OCI-M2 (cell line): ENCODE measurements around the gene TAGLN3.
A peak's percentile ranks its signal among the peaks of the same experiment; 100 is the strongest.

Experiments used
- DNase-seq: peaks from one replicate; lab custom pipeline; 2025; ENCODE audit not compliant: unreplicated experiment; lab: John Stamatoyannopoulos, UW

Gene TAGLN3

GRCh38 chr3:111998636-111999483 lies at the start of gene TAGLN3:
TAGLN3 (plus strand) TSS chr3:111998922; CDS start chr3:111999423, 501 bp downstream.
- DNase-seq: no peak

DNA sequence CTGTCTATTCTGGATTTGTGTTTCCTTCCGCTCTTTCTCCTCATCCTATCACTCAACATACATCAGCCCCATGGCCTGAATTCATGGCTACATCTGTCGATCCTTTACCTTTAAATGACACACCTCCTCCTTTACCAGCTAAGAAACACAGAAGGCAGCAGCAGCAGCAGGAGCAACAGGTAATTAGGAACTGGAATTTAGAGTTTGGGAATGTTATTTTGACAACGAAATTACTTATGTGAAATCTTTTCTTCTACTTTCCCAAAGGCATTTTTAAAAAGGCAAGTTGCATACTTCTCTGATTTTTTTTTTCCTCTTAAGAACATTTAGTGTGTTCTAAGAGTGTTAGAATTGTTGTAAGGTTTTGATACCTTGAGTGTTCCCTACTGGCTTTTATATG lies 49.0 kb upstream of the TAGLN3 start:
- DNase-seq: no peak

- no peak for DNase-seq
Observed at GRCh38 chr3:111951032-111951431, 47.7 kb upstream of the TAGLN3 start.

GRCh38 chr3:111952086-111952485 lies 46.6 kb upstream of the TAGLN3 start:
- DNase-seq: no peak

DNA sequence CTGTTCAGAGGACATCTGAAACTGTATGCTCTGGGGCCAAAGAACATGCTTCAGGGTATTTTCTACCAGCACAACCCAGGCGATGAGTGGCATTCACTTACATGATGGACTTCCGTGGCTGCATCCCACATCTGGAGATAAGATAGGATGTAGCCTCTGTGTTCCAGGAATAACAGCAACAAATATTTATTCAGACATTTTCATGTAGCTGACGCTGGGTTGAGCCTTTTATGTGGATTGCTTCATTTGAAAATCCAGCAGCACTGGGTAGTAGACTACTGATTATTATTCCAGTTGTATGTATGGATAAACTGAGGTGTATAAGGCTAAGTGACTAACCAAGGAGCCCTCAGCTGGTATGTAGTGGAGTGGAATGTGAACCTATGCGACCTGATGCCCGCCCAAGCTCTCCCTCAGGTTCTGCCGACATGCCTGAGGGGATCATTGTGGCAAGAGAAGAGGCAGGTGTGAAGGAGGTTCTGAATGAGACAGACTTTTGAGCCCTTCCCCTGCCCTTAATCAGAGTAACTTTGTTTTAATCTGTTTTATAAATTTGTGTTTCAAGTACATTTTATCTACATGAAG lies 45.8 kb upstream of the TAGLN3 start:
- DNase-seq: no peak

GRCh38 chr3:111954228-111954990 lies 44.3 kb upstream of the TAGLN3 start:
- DNase-seq: no peak

GRCh38 chr3:111955876-111956275 lies 42.8 kb upstream of the TAGLN3 start:
- no peak for DNase-seq

DNA sequence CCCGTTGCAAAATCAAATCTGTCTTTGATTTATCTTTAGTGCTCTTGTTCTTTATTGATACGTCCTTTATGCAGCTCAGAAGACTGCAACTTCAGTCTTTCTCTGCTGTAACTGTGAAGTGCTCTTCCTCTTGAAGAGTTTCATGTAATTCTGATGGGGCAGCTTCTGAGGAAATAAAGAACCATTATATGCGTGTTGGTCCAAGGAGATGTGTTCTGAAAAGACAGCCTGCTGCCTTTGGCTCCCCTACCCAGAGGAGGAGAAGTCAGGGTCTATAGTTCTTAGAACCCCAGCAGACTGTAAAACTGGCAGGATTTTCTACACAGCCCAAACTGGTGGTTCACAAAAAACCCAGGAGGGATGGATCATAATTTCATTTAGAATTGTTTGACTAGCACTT lies 42.3 kb upstream of the TAGLN3 start:
- no peak for DNase-seq

DNA sequence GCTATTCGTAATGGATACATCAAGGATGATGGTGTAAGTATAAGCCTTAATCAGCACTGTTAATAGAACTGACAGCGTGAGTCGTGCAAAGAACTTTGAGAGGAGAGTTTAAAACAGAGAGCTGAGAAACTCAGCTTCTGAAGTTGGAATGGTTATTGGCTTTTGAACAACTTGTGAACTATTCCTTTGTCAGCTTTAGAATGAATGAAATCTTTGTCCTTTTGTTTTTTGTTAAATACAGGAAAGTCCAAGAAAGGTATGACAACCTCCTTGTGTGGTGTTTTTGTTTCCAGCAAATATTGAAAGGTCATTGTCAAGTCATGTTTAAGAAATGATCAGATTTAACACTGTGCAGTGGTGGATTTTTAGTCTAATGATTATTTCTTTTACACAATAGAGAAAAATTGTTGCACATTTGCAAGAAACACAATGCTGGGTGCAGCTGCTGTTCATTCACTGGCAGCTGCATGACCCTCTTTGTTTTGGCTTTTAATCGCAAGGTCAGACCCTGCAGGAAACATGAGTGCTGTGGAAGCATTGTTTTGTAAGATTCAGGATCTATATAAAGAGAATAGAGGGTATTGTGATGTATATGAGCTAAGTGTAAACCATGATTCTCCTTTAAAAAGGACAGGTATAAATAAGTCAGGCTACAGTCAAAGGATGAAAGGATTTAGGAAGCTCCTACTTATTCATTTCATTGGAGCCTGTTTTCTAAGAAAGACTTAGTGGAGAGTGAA lies 41.6 kb upstream of the TAGLN3 start:
- no peak for DNase-seq

DNA sequence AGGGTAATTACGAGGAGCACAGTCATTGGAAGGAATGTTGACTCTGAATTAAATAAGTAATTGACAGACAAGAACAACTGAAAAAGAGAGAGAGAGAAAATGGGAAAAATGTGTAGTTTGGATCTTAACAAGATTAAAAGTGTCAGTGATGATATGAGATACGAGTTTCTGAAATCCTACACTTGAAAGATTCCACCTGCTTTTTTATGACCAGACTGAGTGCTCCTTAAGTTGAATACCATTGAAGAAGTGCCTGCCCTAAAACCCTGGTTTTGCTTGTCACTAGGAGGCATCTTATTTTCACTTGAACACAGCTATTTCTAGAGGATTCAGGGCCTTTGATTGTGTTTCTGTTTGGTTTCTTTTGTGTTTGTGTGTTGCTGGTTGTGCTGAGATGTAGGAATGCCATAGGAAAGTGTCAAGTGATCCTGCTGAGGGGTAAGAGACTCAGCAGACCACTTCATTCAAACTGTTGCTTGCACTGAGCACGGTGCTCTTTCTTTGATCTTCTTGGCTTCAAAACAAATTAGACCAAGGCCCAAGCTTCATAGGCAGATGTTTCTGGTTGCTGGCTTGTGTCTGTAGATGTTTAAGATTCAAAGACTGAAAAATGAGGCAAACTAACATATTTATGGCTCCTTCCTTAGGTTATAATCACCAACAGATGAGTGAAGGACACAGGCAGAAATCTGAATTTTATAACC lies 37.1 kb upstream of the TAGLN3 start:
- no peak for DNase-seq

GRCh38 chr3:111963424-111963823 lies 35.3 kb upstream of the TAGLN3 start:
- no peak for DNase-seq

DNA sequence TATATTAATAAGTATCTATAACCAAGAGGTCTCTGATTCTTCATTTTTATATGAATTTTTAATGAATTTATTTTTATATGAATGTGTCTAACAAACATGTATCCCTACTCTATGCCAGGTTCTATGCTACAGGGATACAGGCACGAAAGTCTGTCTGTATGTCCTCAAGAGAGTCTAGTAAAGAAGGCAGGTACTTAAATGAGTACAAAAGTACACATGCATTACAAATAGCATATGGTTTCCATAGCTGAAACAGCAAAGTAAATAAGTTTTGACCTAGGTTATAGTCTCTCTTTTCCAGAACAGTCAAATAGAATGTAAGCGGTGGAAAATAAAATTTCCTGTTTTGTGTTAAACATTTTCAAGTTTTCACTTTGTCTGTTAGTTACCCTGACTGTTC lies 33.2 kb upstream of the TAGLN3 start:
- DNase-seq: no peak

GRCh38 chr3:111967068-111967467 lies 31.7 kb upstream of the TAGLN3 start:
- no peak for DNase-seq

DNA sequence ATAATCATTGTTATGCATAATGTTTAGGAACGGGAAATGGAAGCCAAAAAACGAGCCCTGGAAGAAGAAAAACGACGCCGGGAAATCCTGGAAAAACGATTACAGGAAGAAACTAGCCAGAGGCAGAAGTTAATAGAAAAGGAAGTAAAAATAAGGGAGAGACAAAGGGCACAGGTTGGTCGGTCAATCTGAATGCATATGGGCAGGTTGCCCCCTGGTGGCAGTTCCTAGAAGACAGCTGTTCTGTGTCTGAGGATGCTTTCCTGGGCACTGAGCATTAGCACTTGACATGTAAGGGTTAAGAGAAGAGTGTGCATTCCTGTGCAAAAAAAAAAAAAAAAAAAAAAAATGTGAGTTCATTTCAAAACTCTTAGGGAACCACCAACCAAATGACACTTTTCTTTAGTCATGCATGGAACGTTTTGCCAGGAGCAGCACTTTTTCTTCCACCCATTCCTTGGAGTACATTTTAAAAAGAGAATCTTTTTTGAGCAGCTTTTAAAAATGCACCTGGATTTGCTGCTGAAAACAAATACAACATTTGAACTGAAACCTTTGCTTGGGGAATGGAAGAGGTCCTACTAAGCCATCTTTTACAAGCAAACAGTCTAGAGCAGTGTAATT lies 31.0 kb upstream of the TAGLN3 start:
- peak; percentile 39 for DNase-seq

DNA sequence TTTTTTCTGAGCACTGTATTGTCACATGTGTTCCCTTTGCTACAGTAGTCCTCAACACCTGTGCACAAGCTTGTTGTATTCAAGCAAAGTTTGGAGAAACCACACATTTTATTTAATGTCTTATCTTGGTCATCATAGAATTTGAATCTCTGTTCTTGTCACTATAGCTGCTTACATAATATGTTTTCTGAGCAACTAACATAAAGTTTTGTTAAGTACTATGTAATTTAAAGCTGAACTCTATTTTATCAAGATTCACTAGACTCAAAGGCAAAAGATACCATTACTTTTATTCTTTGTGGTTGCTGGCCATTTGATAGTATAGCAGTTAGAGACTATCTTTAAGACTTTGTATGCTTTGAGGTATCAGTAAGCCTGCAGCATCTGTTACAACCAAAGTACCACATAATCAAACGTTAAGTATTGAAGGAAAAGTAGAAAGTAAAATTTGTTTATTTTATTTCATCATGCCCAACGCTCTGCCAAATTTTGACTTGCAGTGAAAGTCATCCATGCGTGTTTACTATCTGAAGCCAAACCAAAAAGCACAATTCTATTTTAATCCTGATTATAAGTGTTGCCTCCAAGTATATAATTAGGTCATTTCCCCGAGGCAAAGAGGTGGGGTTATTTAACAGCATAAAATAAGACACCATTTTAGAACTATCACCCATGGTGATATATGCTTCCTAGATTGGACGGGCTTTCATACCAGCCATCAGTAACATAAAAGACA lies 30.2 kb upstream of the TAGLN3 start:
- no peak for DNase-seq

- no peak for DNase-seq
Observed at GRCh38 chr3:111970376-111970775, 28.3 kb upstream of the TAGLN3 start.

GRCh38 chr3:111971533-111972130 lies 27.1 kb upstream of the TAGLN3 start:
- no peak for DNase-seq

DNA sequence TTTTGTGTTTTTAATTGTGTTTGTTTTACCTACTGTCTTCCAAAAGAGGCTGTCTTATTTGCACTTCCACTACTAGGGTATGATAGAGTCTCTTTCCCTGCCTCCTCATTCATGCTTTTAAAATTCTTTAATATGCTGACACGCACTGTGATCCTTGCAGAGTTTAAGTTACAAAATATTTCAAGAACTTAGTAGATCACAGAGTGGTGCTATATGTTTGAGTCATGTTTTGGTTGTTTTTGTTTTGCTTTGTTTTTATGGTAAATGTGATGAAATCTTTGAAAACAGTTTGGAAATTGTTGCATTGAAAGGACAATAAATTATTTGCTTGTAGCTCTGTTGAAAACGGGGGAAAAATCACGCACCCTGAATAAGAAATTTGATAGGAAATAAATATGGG lies 25.8 kb upstream of the TAGLN3 start:
- no peak for DNase-seq

DNA sequence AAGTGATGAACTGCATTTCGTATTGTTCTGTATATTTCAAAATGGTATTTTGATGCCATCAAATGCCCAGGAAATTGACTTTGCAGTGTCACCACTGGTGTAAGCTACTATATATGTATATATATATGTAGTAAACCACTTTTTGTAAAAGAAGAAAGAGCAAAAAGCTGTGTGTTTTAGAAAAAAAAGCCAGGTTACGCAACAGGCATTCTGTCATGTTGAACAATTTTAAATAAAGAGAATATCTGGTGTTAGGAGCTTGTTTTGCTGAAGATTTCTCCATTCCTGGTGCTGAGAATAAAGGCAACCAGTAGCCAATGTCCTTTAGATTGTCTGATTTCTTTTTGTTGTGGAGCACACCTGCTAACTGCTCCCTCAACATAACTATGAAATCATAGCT lies 23.6 kb upstream of the TAGLN3 start:
- DNase-seq: no peak
